ENCODE data around the gene SCAP. TPM values are rescaled to one million over a fixed set of nuclear protein-coding genes. Genes with fewer than 3 reads are reported as not detected.

Gene SCAP
- total and polyA plus RNA-seq, 9 donors: 52.4 to 192 (median 80.9) TPM

GRCh38 chr3:47412453-47412756 lies 63.3 kb downstream of the SCAP start:
- intact Hi-C loops (cut with DNase I): no loop called here
- Histone ChIP-seq H3K4me1 (ENCODE audit: insufficient read depth) (no peaks in the 10 kb centered on the region), H3K36me3 (no peaks in the 10 kb centered on the region), H3K27me3 (no peaks in the 10 kb centered on the region), H3K27ac (no peak overlapping the region), H3K9me3 (no peaks in the 10 kb centered on the region), H3K4me3 (no peak overlapping the region)
- DNase-seq: no peak
- TF ChIP-seq CTCF (IDR thresholded peaks at IDR 0.05) (no peak), EP300 (IDR thresholded peaks at IDR 0.05) (no peak), POLR2A (IDR thresholded peaks at IDR 0.05) (no peak)
- 67 to 77% (median 69%) methylated on average over 5 of the region's 5 CpGs for WGBS, 3 donors

- Histone ChIP-seq H3K27me3 (no peaks in the 10 kb centered on the region), H3K4me1 (ENCODE audit: insufficient read depth) (no peaks in the 10 kb centered on the region), H3K9me3 (no peaks in the 10 kb centered on the region), H3K4me3 (no peak overlapping the region), H3K36me3 (no peaks in the 10 kb centered on the region), H3K27ac (no peak overlapping the region)
- intact Hi-C loops (cut with DNase I): no loop called here
- 83 to 87% (median 85%) methylated on average over 22 to 24 of the region's 24 CpGs for WGBS, 3 donors
- DNase-seq: no peak
- no peak for TF ChIP-seq POLR2A (IDR thresholded peaks at IDR 0.05)
- no peak for TF ChIP-seq CTCF (IDR thresholded peaks at IDR 0.05)
- TF ChIP-seq EP300 (IDR thresholded peaks at IDR 0.05): no peak
These were observed 63.9 kb downstream of the SCAP start for GRCh38 chr3:47411696-47412452.

GRCh38 chr3:47410801-47411646 lies 64.7 kb downstream of the SCAP start:
- Histone ChIP-seq H3K27me3 (no peaks in the 10 kb centered on the region), H3K36me3 (no peaks in the 10 kb centered on the region), H3K27ac (no peak overlapping the region), H3K4me1 (ENCODE audit: insufficient read depth) (no peaks in the 10 kb centered on the region), H3K9me3 (no peaks in the 10 kb centered on the region), H3K4me3 (no peak overlapping the region)
- peak in 1 of 5 donors; percentile 20 for DNase-seq
- no peak for TF ChIP-seq EP300 (IDR thresholded peaks at IDR 0.05)
- no peak for TF ChIP-seq POLR2A (IDR thresholded peaks at IDR 0.05)
- no peak for TF ChIP-seq CTCF (IDR thresholded peaks at IDR 0.05)
- 87 to 89% (median 89%) methylated on average over 28 to 30 of the region's 30 CpGs for WGBS, 3 donors
- intact Hi-C loops (cut with DNase I): no loop called here

GRCh38 chr3:47410417-47410720 lies 65.4 kb downstream of the SCAP start:
- peak in 1 of 5 donors; percentile 22 for DNase-seq
- Histone ChIP-seq H3K27me3 (no peaks in the 10 kb centered on the region), H3K27ac (no peak overlapping the region), H3K36me3 (no peaks in the 10 kb centered on the region), H3K4me1 (ENCODE audit: insufficient read depth) (peaks cover 5% of the 10 kb centered on the region), H3K9me3 (no peaks in the 10 kb centered on the region), H3K4me3 (no peak overlapping the region)
- intact Hi-C loops (cut with DNase I): no loop called here
- 62 to 67% (median 63%) methylated on average over 10 of the region's 10 CpGs for WGBS, 3 donors
- no peak for TF ChIP-seq CTCF (IDR thresholded peaks at IDR 0.05)
- TF ChIP-seq EP300 (IDR thresholded peaks at IDR 0.05): no peak
- TF ChIP-seq POLR2A (IDR thresholded peaks at IDR 0.05): no peak

Measured in ovary (tissue), 9 donors.